DOHH2 (cell line): ENCODE measurements around the gene SEMA5B.

Experiments
- H3F3A ChIP-seq: fragments of 200-600 bp; sonication (generic), shearing (Covaris generic); 2 replicates; pipeline ENCODE4 v1.6.0; 2016; ENCODE audit warnings: antibody characterized with exemption, mild to moderate bottlenecking; ENCODE audit not compliant: control insufficient read depth, insufficient read depth
- H3K27ac ChIP-seq: fragments of 200-600 bp; sonication (generic); 2 replicates; pipeline ENCODE4 v1.5.1; 2014; ENCODE audit warnings: low read depth, mild to moderate bottlenecking, low read length, moderate library complexity
- H3K27me3 ChIP-seq: fragments of 200-600 bp; sonication (generic); 2 replicates; pipeline ENCODE4 v1.6.1; 2014; ENCODE audit warnings: mild to moderate bottlenecking, low read length, mixed read lengths; ENCODE audit not compliant: control insufficient read depth
- H3K36me3 ChIP-seq: fragments of 200-600 bp; sonication (generic); 2 replicates; pipeline ENCODE4 v1.6.1; 2014; ENCODE audit warnings: mild to moderate bottlenecking, low read length, moderate library complexity, mixed read lengths; ENCODE audit not compliant: control insufficient read depth
- H3K4me1 ChIP-seq: fragments of 200-600 bp; sonication (generic); 2 replicates; pipeline ENCODE4 v1.6.1; 2014; ENCODE audit warnings: mild to moderate bottlenecking, low read length, mixed read lengths; ENCODE audit not compliant: control insufficient read depth
- H3K4me2 ChIP-seq: fragments of 200-600 bp; sonication (generic); 2 replicates; pipeline ENCODE4 v1.6.0; 2014; ENCODE audit warnings: mild to moderate bottlenecking, low read length, moderate library complexity
- H3K4me3 ChIP-seq: fragments of 200-600 bp; sonication (generic); 2 replicates; pipeline ENCODE4 v1.5.1; 2014; ENCODE audit warnings: mild to moderate bottlenecking, low read length, mixed read lengths
- H3K79me2 ChIP-seq: fragments of 200-600 bp; sonication (generic); 2 replicates; pipeline ENCODE4 v1.6.1; 2014; ENCODE audit warnings: mild to moderate bottlenecking, low read length, mixed read lengths; ENCODE audit not compliant: control insufficient read depth
- H3K9me2 ChIP-seq: fragments of 200-600 bp; sonication (generic); replicated peaks from 2 replicates; pipeline ENCODE4 v1.6.1; 2014; ENCODE audit warnings: mild to moderate bottlenecking, low read length, mixed read lengths; ENCODE audit not compliant: control insufficient read depth
- H3K9me3 ChIP-seq: fragments of 200-600 bp; sonication (generic); 2 replicates; pipeline ENCODE4 v1.6.1; 2014; ENCODE audit warnings: antibody characterized with exemption, low read length, mixed read lengths; ENCODE audit not compliant: control insufficient read depth, insufficient read depth
- H4K20me1 ChIP-seq: fragments of 200-600 bp; sonication (generic); 2 replicates; pipeline ENCODE4 v1.6.0; 2014; ENCODE audit warnings: low read depth, mild to moderate bottlenecking, antibody characterized with exemption, low read length, moderate library complexity; ENCODE audit not compliant: control insufficient read depth, insufficient read depth
- EZH2phosphoT487 ChIP-seq: fragments of 200-600 bp; sonication (generic); IDR thresholded peaks from 2 replicates; pipeline ENCODE4 v1.6.1; 2017; ENCODE audit warnings: borderline replicate concordance, mild to moderate bottlenecking, antibody characterized with exemption, low read length, moderate library complexity, mixed read lengths
- TF ChIP-seq, protein P1 (sequence below): fragments of 200-600 bp; sonication (generic); IDR thresholded peaks from one replicate; pipeline ENCODE4 v1.5.1; 2014; ENCODE audit warnings: antibody characterized with exemption, mild to moderate bottlenecking, low read depth, low read length; ENCODE audit not compliant: poor library complexity, severe bottlenecking

The SEMA5B gene

DNA sequence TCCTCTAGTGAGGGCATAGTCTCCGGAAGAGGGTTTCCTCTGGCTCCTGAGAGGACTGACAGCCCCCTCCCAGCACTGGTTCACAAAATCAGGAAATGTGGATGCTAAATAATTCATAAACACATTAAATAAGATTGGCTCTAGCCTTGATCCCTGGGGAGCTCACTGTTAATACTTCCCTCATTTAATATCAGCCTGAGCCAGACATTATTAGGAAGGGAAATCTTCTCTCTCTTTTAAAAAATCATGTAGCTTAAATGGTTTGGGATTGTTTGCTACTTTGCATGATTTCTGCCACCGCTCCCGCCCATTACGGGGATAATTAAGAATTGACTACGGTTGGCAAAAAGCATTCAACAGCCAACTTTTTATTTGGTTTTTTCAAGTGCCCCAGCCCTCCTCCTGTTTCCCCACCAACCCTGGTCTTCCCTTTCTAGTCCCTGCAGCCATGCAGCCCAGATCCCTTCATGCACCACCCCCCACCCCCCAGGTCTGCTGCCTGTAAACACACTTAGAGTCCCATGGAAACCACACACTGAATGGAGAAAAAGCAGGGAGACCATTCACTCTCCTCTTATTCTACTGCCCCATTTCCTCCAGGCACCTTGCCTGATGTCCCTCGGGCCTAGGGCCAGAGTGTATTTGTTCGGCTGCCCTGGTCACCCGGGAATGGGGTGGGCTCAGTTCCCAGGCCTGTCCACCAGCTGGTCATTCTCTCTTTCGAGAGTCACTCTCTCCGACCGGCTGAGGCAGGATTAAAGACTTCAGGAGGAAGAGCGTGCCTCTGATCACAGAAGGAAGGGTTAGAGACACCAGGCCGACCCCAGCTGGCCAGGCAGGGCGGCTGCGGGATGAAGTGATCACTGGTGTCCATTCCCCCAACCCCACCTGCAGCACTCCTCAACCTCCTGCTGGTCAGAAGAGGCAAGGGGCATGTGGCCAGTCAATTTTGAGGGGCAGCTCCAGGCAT is 45.1 kb downstream of the SEMA5B start:
- no peaks in the 10 kb centered on the region for H3K36me3 ChIP-seq
- H3K4me3 ChIP-seq, result no peak overlapping the region
- TF ChIP-seq, protein P1, sequence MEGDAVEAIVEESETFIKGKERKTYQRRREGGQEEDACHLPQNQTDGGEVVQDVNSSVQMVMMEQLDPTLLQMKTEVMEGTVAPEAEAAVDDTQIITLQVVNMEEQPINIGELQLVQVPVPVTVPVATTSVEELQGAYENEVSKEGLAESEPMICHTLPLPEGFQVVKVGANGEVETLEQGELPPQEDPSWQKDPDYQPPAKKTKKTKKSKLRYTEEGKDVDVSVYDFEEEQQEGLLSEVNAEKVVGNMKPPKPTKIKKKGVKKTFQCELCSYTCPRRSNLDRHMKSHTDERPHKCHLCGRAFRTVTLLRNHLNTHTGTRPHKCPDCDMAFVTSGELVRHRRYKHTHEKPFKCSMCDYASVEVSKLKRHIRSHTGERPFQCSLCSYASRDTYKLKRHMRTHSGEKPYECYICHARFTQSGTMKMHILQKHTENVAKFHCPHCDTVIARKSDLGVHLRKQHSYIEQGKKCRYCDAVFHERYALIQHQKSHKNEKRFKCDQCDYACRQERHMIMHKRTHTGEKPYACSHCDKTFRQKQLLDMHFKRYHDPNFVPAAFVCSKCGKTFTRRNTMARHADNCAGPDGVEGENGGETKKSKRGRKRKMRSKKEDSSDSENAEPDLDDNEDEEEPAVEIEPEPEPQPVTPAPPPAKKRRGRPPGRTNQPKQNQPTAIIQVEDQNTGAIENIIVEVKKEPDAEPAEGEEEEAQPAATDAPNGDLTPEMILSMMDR, result no peak
- no peak for TF ChIP-seq EZH2phosphoT487
- no peaks in the 10 kb centered on the region for H3F3A ChIP-seq
- peaks cover 29% of the 10 kb centered on the region for H3K4me1 ChIP-seq
- H3K4me2 ChIP-seq, result no peak overlapping the region
- H3K27me3 ChIP-seq, result 0 out of 2 replicates have a peak, but pooled peaks cover 4% of the 10 kb centered on the region
- no peaks in the 10 kb centered on the region for H3K9me3 ChIP-seq
- no peaks in the 10 kb centered on the region for H4K20me1 ChIP-seq
- no peaks in the 10 kb centered on the region for H3K79me2 ChIP-seq
- no peaks in the 10 kb centered on the region for H3K9me2 ChIP-seq
- H3K27ac ChIP-seq, result no peak overlapping the region

- Histone ChIP-seq H3K4me3 (no peak overlapping the region), H3K4me1 (peaks cover 50% of the 10 kb centered on the region)
- TF ChIP-seq, protein P1, result no peak
- TF ChIP-seq EZH2phosphoT487, result no peak
Measured at GRCh38 chr3:122979211-122979610, 48.4 kb downstream of the SEMA5B start.

DNA sequence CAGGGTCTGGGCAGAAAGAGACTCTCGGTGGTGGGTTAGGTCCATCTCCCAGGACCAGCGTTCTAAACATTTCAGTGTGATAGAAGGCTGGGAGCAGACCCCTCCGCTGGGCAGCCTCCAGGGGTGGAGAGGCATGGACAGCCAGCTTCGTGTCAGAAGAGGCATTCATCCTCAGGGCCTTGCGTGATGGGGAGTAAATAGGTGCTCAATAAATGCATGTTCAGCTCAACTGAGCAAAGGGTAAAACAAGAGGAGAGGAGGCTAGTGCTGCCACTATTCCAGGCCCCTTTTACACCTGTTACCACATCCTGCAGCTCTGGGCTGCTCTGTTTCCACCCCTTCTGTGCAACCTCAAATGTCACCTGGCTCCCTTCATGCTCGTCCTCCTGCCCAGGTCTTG is 49.0 kb downstream of the SEMA5B start:
- Histone ChIP-seq H3K36me3 (no peaks in the 10 kb centered on the region), H3K4me1 (peaks cover 49% of the 10 kb centered on the region), H3K9me2 (no peaks in the 10 kb centered on the region)

More at GRCh38 chr3:122979211-122979610, 48.4 kb downstream of the SEMA5B start:
- no peaks in the 10 kb centered on the region for H3K36me3 ChIP-seq
- no peaks in the 10 kb centered on the region for H3K79me2 ChIP-seq
- no peaks in the 10 kb centered on the region for H3K27me3 ChIP-seq
- no peaks in the 10 kb centered on the region for H4K20me1 ChIP-seq
- peak overlapping the region; percentile 40 for H3K4me2 ChIP-seq
- 0 out of 2 replicates have a peak, but pooled peaks cover 3% of the 10 kb centered on the region for H3F3A ChIP-seq
- H3K9me3 ChIP-seq, result no peaks in the 10 kb centered on the region
- no peak overlapping the region for H3K27ac ChIP-seq
- no peaks in the 10 kb centered on the region for H3K9me2 ChIP-seq

More for the DNA sequence above, 49.0 kb downstream of the SEMA5B start:
- H3K4me2 ChIP-seq, result peak overlapping the region; percentile 40
- H3K9me3 ChIP-seq, result no peaks in the 10 kb centered on the region
- no peak overlapping the region for H3K27ac ChIP-seq
- no peak overlapping the region for H3K4me3 ChIP-seq
- H4K20me1 ChIP-seq, result no peaks in the 10 kb centered on the region
- 0 out of 2 replicates have a peak, but pooled peaks cover 3% of the 10 kb centered on the region for H3F3A ChIP-seq
- no peak for TF ChIP-seq EZH2phosphoT487
- TF ChIP-seq, protein P1, result no peak
- H3K79me2 ChIP-seq, result no peaks in the 10 kb centered on the region
- no peaks in the 10 kb centered on the region for H3K27me3 ChIP-seq
